Inflammatory macrophage (primary cell): Measurements from ENCODE around the gene TEX13D.

Source experiments
- DNase-seq, 2 donors: peaks; one replicate each; pipeline ENCODE4 v3.0.0-alpha.2; 2020 to 2022

The TEX13D gene

DNA sequence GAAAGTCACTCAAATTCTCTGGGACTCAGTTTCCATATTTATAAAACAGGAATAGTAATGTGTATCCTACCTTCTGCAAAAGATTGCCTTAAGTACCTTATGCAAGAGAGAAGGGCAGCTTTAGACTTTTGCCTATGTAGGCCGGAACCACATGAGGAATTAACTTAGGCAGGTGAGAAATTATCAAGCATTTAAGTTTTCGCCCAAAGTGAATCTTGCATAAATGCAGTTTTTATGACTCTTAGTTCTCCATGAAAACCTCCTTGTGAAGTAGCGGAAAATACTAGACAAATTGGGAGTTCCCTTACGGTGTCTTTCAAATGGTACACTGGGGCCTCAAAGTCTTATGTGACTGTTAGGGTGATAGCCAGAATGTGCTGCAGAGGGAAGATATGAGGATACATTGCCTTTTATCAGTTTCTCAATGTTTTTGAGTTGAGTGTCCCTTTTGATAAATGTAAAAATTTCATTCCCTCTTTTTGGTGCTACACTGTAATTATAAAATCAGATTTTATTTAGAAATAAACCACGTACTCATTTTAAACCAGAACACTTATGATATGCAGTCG, 16.5 kb downstream of the TEX13D start:
- DNase-seq = no peak

GRCh38 chrX:124354648-124355047, 22.2 kb downstream of the TEX13D start:
- no peak for DNase-seq

DNA sequence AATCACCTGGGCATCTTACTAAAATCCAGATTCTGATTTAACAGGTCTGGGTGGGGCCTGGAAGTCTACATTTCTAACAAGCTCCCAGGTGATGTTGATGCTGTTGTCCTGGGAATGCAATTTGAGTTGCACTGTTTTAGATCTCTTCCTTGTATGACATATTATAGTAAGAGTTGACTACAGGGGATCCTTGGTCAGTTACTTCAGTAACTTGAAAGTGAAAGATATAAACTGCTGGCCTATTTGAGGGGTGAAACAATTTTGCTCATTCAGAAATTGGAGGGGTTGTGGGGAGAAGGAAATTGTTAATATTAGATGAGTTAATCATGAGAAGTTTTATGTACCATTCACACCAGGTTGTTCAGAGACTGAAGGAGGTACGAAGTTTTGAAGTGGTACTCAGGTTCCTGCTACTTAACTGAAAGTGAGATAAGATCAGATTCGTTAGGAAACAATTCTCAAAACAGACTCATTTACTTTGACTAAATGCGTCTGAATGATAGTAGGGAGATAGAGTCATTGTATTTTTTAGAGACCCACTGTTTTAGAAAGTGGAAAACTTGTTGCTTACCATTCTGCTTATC, 26.4 kb downstream of the TEX13D start:
- DNase-seq = no peak

GRCh38 chrX:124362072-124362471, 29.6 kb downstream of the TEX13D start:
- no peak for DNase-seq

DNA sequence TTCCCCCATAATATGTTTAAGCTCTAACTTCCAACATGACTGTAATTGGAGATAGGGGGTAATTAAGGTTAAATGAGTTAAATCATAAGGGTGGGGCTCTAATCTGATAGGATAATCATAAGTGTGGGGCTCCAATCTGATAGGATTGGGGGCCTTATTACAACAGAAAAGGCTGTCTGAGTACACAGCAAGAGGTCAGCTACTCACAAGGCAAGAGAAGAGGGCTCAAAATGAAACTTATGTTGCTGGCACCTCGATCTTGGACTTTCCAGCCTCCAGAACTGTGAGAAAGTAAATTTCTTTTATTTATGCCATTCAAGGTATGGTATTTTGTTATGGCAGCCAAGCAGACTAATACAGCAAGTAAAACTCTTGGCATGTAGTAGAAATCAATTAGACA, 30.3 kb downstream of the TEX13D start:
- no peak for DNase-seq

DNA sequence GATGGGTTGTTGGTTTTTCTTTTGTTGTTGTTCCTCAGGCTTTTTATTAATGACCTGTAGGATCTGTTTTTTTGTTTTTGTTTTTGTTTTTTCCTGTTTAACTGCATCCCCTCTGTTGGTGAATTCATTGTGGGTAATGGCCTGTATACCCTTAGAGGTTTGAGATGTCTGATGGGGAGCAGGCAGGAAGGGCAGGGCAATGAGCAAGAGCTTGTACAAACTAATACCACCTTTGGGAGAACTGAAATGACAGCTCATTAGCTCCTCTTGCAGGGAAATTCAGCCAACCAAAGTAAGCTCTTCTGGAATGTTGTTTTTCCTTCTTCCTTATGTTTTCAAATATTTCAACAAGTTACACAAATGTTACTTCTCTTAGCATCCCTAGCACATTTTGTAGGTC, 37.3 kb downstream of the TEX13D start:
- DNase-seq = no peak

DNA sequence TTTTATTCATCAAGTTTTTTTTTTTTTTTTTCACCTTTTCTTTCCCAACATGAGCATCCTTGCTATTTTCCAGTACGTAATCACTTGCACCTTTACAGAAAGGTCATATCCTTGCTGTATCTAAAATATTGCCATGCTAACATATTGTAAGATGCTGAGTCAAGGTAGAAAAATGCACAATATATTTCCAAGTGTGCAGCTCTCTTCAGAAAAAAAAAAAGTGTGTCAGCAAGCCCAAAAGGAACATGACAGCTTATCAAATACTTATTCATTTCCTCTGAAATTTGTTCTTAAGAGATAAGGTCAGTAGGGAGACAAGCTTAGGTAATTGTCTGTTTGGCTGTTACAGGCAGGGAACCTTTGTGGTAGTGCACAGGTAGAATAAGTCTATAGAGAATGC, 40.9 kb downstream of the TEX13D start:
- DNase-seq = no peak

GRCh38 chrX:124378643-124379042, 46.2 kb downstream of the TEX13D start:
- no peak for DNase-seq

- no peak for DNase-seq
These were observed 50.9 kb downstream of the TEX13D start for GRCh38 chrX:124383354-124383753.

GRCh38 chrX:124386401-124386800, 53.9 kb downstream of the TEX13D start:
- no peak for DNase-seq
